Activated T-cell treated with anti-CD3 and anti-CD28 coated beads, Interleukin-2, amount 50 U/mL, for 24 hours (primary cell): ENCODE results near the gene IL1RAPL1.
"Not testable (repeated sequence)": the region's sequence is repeated elsewhere in the genome, so short reads cannot be mapped to it uniquely, and the experiment has no call there.

Experiments used
- DNase-seq: peaks from one replicate; pipeline ENCODE4 v3.0.0-alpha.2; 2020
- H3K27ac Mint-ChIP-seq: 2 replicates; pipeline ENCODE4 v1.8.0; 2020; ENCODE audit warnings: mild to moderate bottlenecking, mixed read lengths
- H3K27me3 Mint-ChIP-seq: 2 replicates; pipeline ENCODE4 v1.8.0; 2020; ENCODE audit warnings: mixed read lengths
- H3K36me3 Mint-ChIP-seq: 2 replicates; pipeline ENCODE4 v1.8.0; 2020; ENCODE audit warnings: low read depth, mixed read lengths
- H3K4me1 Mint-ChIP-seq: 2 replicates; pipeline ENCODE4 v1.8.0; 2020; ENCODE audit warnings: low read depth, mixed read lengths
- H3K4me3 Mint-ChIP-seq: 2 replicates; pipeline ENCODE4 v1.8.0; 2020; ENCODE audit warnings: mild to moderate bottlenecking, moderate library complexity, mixed read lengths
- H3K9me3 Mint-ChIP-seq: 2 replicates; pipeline ENCODE4 v1.8.0; 2020; ENCODE audit warnings: mixed read lengths

IL1RAPL1 gene

GRCh38 chrX:28668957-28669356, 81.7 kb downstream of the IL1RAPL1 start:
- Mint-ChIP-seq H3K27ac (no peak overlapping the region), H3K36me3 (no peaks in the 10 kb centered on the region), H3K4me1 (no peaks in the 10 kb centered on the region), H3K9me3 (no peaks in the 10 kb centered on the region), H3K27me3 (peaks cover 3% of the 10 kb centered on the region), H3K4me3 (no peak overlapping the region)
- no peak for DNase-seq

- Mint-ChIP-seq H3K4me1 (no peaks in the 10 kb centered on the region), H3K27ac (no peak overlapping the region), H3K4me3 (no peak overlapping the region), H3K9me3 (no peaks in the 10 kb centered on the region), H3K27me3 (peaks cover 3% of the 10 kb centered on the region), H3K36me3 (no peaks in the 10 kb centered on the region)
- DNase-seq: no peak
Observed at GRCh38 chrX:28670074-28670473, 82.8 kb downstream of the IL1RAPL1 start.

GRCh38 chrX:28675173-28675572, 87.9 kb downstream of the IL1RAPL1 start:
- Mint-ChIP-seq H3K36me3 (no peaks in the 10 kb centered on the region), H3K27ac (no peak overlapping the region), H3K27me3 (no peaks in the 10 kb centered on the region), H3K9me3 (no peaks in the 10 kb centered on the region), H3K4me3 (no peak overlapping the region), H3K4me1 (no peaks in the 10 kb centered on the region)
- no peak for DNase-seq

GRCh38 chrX:28693101-28693500, 105.9 kb downstream of the IL1RAPL1 start:
- no peaks in the 10 kb centered on the region for H3K36me3 Mint-ChIP-seq
- H3K4me1 Mint-ChIP-seq: no peaks in the 10 kb centered on the region
- peaks cover 3% of the 10 kb centered on the region for H3K27me3 Mint-ChIP-seq
- no peak overlapping the region for H3K4me3 Mint-ChIP-seq
- no peak for DNase-seq
- no peaks in the 10 kb centered on the region for H3K9me3 Mint-ChIP-seq
- H3K27ac Mint-ChIP-seq: no peak overlapping the region

GRCh38 chrX:28697732-28698131, 110.5 kb downstream of the IL1RAPL1 start:
- no peaks in the 10 kb centered on the region for H3K9me3 Mint-ChIP-seq
- no peak for DNase-seq
- H3K27ac Mint-ChIP-seq: no peak overlapping the region
- H3K27me3 Mint-ChIP-seq: peaks cover 19% of the 10 kb centered on the region
- no peaks in the 10 kb centered on the region for H3K4me1 Mint-ChIP-seq
- H3K36me3 Mint-ChIP-seq: no peaks in the 10 kb centered on the region
- no peak overlapping the region for H3K4me3 Mint-ChIP-seq

GRCh38 chrX:28701222-28701621, 114.0 kb downstream of the IL1RAPL1 start:
- no peak for DNase-seq
- Mint-ChIP-seq H3K4me1 (no peaks in the 10 kb centered on the region), H3K9me3 (no peaks in the 10 kb centered on the region), H3K27ac (no peak overlapping the region), H3K27me3 (peaks cover 16% of the 10 kb centered on the region), H3K4me3 (no peak overlapping the region), H3K36me3 (no peaks in the 10 kb centered on the region)

GRCh38 chrX:28706964-28707363, 119.7 kb downstream of the IL1RAPL1 start:
- Mint-ChIP-seq H3K4me1 (no peaks in the 10 kb centered on the region), H3K27me3 (no peaks in the 10 kb centered on the region), H3K9me3 (no peaks in the 10 kb centered on the region), H3K36me3 (no peaks in the 10 kb centered on the region), H3K4me3 (no peak overlapping the region), H3K27ac (no peak overlapping the region)
- no peak for DNase-seq

GRCh38 chrX:28709421-28709820, 122.2 kb downstream of the IL1RAPL1 start:
- Mint-ChIP-seq H3K36me3 (no peaks in the 10 kb centered on the region), H3K27me3 (no peaks in the 10 kb centered on the region), H3K4me3 (no peak overlapping the region), H3K9me3 (no peaks in the 10 kb centered on the region), H3K4me1 (no peaks in the 10 kb centered on the region), H3K27ac (no peak overlapping the region)
- DNase-seq: no peak

- Mint-ChIP-seq H3K36me3 (no peaks in the 10 kb centered on the region), H3K27me3 (no peaks in the 10 kb centered on the region), H3K9me3 (no peaks in the 10 kb centered on the region), H3K27ac (no peak overlapping the region), H3K4me1 (no peaks in the 10 kb centered on the region), H3K4me3 (no peak overlapping the region)
- no peak for DNase-seq
Observed at GRCh38 chrX:28717864-28718263, 130.6 kb downstream of the IL1RAPL1 start.

GRCh38 chrX:28718450-28718849, 131.2 kb downstream of the IL1RAPL1 start:
- Mint-ChIP-seq H3K4me1 (no peaks in the 10 kb centered on the region), H3K27me3 (no peaks in the 10 kb centered on the region), H3K36me3 (no peaks in the 10 kb centered on the region), H3K27ac (no peak overlapping the region), H3K9me3 (no peaks in the 10 kb centered on the region), H3K4me3 (no peak overlapping the region)
- DNase-seq: no peak

- no peaks in the 10 kb centered on the region for H3K4me1 Mint-ChIP-seq
- H3K36me3 Mint-ChIP-seq: no peaks in the 10 kb centered on the region
- DNase-seq: no peak
- no peak overlapping the region for H3K4me3 Mint-ChIP-seq
- no peak overlapping the region for H3K27ac Mint-ChIP-seq
- H3K27me3 Mint-ChIP-seq: no peaks in the 10 kb centered on the region
- no peaks in the 10 kb centered on the region for H3K9me3 Mint-ChIP-seq
Observed at GRCh38 chrX:28719620-28720019, 132.4 kb downstream of the IL1RAPL1 start.

GRCh38 chrX:28752330-28752729, 165.1 kb downstream of the IL1RAPL1 start:
- Mint-ChIP-seq H3K9me3 (no peaks in the 10 kb centered on the region), H3K4me3 (no peak overlapping the region), H3K4me1 (no peaks in the 10 kb centered on the region), H3K36me3 (no peaks in the 10 kb centered on the region), H3K27me3 (peaks cover 4% of the 10 kb centered on the region), H3K27ac (no peak overlapping the region)
- no peak for DNase-seq

- no peaks in the 10 kb centered on the region for H3K4me1 Mint-ChIP-seq
- H3K36me3 Mint-ChIP-seq: no peaks in the 10 kb centered on the region
- H3K27ac Mint-ChIP-seq: no peak overlapping the region
- peaks cover 7% of the 10 kb centered on the region for H3K27me3 Mint-ChIP-seq
- H3K4me3 Mint-ChIP-seq: no peak overlapping the region
- no peaks in the 10 kb centered on the region for H3K9me3 Mint-ChIP-seq
- DNase-seq: no peak
Observed at GRCh38 chrX:28756175-28756574, 168.9 kb downstream of the IL1RAPL1 start.

- DNase-seq: no peak
- Mint-ChIP-seq H3K27me3 (peaks cover 10% of the 10 kb centered on the region), H3K9me3 (no peaks in the 10 kb centered on the region), H3K4me3 (no peak overlapping the region), H3K36me3 (no peaks in the 10 kb centered on the region), H3K27ac (no peak overlapping the region), H3K4me1 (no peaks in the 10 kb centered on the region)
Observed at GRCh38 chrX:28756647-28757046, 169.4 kb downstream of the IL1RAPL1 start.

- H3K4me3 Mint-ChIP-seq: no peak overlapping the region
- peaks cover 10% of the 10 kb centered on the region for H3K27me3 Mint-ChIP-seq
- H3K9me3 Mint-ChIP-seq: no peaks in the 10 kb centered on the region
- no peaks in the 10 kb centered on the region for H3K36me3 Mint-ChIP-seq
- no peak for DNase-seq
- no peak overlapping the region for H3K27ac Mint-ChIP-seq
- no peaks in the 10 kb centered on the region for H3K4me1 Mint-ChIP-seq
Observed at GRCh38 chrX:28757290-28757689, 170.0 kb downstream of the IL1RAPL1 start.

GRCh38 chrX:28766561-28766960, 179.3 kb downstream of the IL1RAPL1 start:
- not testable (repeated sequence) for H3K36me3 Mint-ChIP-seq, H3K4me3 Mint-ChIP-seq, H3K4me1 Mint-ChIP-seq, H3K27me3 Mint-ChIP-seq, H3K9me3 Mint-ChIP-seq, DNase-seq, H3K27ac Mint-ChIP-seq
